Measurements from ENCODE around the gene NF1.
"Not testable (repeated sequence)": the region's sequence is repeated elsewhere in the genome, so short reads cannot be mapped to it uniquely, and the experiment has no call there.

- not testable (repeated sequence) for TF ChIP-seq CTCF (IDR thresholded peaks at IDR 0.05); EP300 (IDR thresholded peaks at IDR 0.05; ENCODE audit: low read depth); POLR2AphosphoS5 (IDR thresholded peaks at IDR 0.05); POLR2A (IDR thresholded peaks at IDR 0.05)
Measured at GRCh38 chr17:31383488-31383887, 288.7 kb downstream of the NF1 start.
